Natural killer cell treated with Interleukin-12 subunit alpha and Interleukin-12 subunit beta and Interleukin-15 and Interleukin-18, amount 100 ng/mL, for 72 hours (primary cell): ENCODE results near the gene USP17L26. TPM values are rescaled to one million over a fixed set of nuclear protein-coding genes. Genes with fewer than 3 reads are reported as not detected.
A peak's percentile ranks its signal among the peaks of the same experiment; 100 is the strongest.
"Not testable (repeated sequence)": the region's sequence is repeated elsewhere in the genome, so short reads cannot be mapped to it uniquely, and the experiment has no call there.

Source experiments
- ATAC-seq, 2 donors: fragments of 150-1000 bp; cut with Tn5 transposase in 1 of 2; sonication (Bioruptor Pico), chemical (Tn5 transposase) in 1 of 2; 2 replicates each; pipeline ENCODE4 v1.10.0; 2021
- DNase-seq: peaks from one replicate; pipeline ENCODE4 v3.0.0; 2022; ENCODE audit warnings: low spot score
- H3K27ac Mint-ChIP-seq, 2 donors: 1 replicate in 1 of 2; 2 replicates in 1 of 2; pipeline ENCODE4 v1.8.0; 2022; ENCODE audit warnings: mixed read lengths in 2 of 2, mild to moderate bottlenecking in 1 of 2, moderate library complexity in 1 of 2
- H3K27me3 Mint-ChIP-seq, 2 donors: 1 replicate in 1 of 2; 2 replicates in 1 of 2; pipeline ENCODE4 v1.8.0; 2022; ENCODE audit warnings: mixed read lengths in 2 of 2
- H3K36me3 Mint-ChIP-seq: one replicate; pipeline ENCODE4 v1.8.0; 2022; ENCODE audit warnings: mixed read lengths
- H3K4me1 Mint-ChIP-seq, 2 donors: 1 replicate in 1 of 2; 2 replicates in 1 of 2; pipeline ENCODE4 v1.8.0; 2022; ENCODE audit warnings: low read depth in 2 of 2, mixed read lengths in 2 of 2, mild to moderate bottlenecking in 1 of 2
- H3K4me3 Mint-ChIP-seq: one replicate; pipeline ENCODE4 v1.8.0; 2022; ENCODE audit warnings: mixed read lengths
- H3K9me3 Mint-ChIP-seq: 2 replicates; pipeline ENCODE4 v1.8.0; 2022; ENCODE audit warnings: mixed read lengths
- total RNA-seq, 2 donors: library from RNA; stranded (reverse); gene quantifications; one replicate each; pipeline ENCODE4 v1.2.3, GENCODE V29; 2022

The USP17L26 gene, protein sequence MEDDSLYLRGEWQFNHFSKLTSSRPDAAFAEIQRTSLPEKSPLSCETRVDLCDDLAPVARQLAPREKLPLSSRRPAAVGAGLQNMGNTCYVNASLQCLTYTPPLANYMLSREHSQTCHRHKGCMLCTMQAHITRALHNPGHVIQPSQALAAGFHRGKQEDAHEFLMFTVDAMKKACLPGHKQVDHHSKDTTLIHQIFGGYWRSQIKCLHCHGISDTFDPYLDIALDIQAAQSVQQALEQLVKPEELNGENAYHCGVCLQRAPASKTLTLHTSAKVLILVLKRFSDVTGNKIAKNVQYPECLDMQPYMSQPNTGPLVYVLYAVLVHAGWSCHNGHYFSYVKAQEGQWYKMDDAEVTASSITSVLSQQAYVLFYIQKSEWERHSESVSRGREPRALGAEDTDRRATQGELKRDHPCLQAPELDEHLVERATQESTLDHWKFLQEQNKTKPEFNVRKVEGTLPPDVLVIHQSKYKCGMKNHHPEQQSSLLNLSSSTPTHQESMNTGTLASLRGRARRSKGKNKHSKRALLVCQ
- total RNA-seq = not detected

DNA sequence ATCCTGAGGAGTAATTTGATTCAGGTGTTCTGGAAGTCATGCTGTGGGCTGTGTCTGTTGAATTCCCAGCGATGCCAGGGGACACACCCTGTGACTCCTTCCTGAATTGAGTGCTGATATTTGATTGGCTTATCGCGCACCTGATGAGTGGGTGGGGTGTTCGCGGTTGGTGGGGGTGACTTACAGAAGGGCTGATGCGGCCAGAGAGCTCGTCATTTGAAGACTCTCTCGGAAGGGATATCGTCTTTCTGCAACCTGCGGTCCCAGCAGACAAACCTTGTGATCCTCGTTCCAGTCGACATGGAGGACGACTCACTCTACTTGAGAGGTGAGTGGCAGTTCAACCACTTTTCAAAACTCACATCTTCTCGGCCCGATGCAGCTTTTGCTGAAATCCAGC is at the start of gene USP17L26:
Gene USP17L26, plus strand, starts transcription at position 301 of the 400 bp plus-strand sequence. Its CDS starts 0 bp downstream, at position 301.
- not testable (repeated sequence) for ATAC-seq, H3K36me3 Mint-ChIP-seq, H3K4me3 Mint-ChIP-seq, H3K9me3 Mint-ChIP-seq, DNase-seq, H3K27me3 Mint-ChIP-seq, H3K4me1 Mint-ChIP-seq, H3K27ac Mint-ChIP-seq

GRCh38 chr4:9324191-9324590 is 10.3 kb upstream of the USP17L26 start:
- peak; percentile 58 for DNase-seq
- not testable (repeated sequence) for H3K4me1 Mint-ChIP-seq, H3K9me3 Mint-ChIP-seq, ATAC-seq, H3K4me3 Mint-ChIP-seq, H3K27me3 Mint-ChIP-seq, H3K27ac Mint-ChIP-seq, H3K36me3 Mint-ChIP-seq

DNA sequence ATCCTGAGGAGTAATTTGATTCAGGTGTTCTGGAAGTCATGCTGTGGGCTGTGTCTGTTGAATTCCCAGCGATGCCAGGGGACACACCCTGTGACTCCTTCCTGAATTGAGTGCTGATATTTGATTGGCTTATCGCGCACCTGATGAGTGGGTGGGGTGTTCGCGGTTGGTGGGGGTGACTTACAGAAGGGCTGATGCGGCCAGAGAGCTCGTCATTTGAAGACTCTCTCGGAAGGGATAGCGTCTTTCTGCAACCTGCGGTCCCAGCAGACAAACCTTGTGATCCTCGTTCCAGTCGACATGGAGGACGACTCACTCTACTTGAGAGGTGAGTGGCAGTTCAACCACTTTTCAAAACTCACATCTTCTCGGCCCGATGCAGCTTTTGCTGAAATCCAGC is 9.6 kb upstream of the USP17L26 start, which contains the start of gene USP17L24:
Gene USP17L24, plus strand, starts transcription at position 301 of the 400 bp plus-strand sequence. Its CDS starts 0 bp downstream, at position 301.
- DNase-seq, H3K36me3 Mint-ChIP-seq, H3K4me3 Mint-ChIP-seq, H3K27me3 Mint-ChIP-seq, H3K9me3 Mint-ChIP-seq, H3K27ac Mint-ChIP-seq, ATAC-seq, H3K4me1 Mint-ChIP-seq: not testable (repeated sequence)

DNA sequence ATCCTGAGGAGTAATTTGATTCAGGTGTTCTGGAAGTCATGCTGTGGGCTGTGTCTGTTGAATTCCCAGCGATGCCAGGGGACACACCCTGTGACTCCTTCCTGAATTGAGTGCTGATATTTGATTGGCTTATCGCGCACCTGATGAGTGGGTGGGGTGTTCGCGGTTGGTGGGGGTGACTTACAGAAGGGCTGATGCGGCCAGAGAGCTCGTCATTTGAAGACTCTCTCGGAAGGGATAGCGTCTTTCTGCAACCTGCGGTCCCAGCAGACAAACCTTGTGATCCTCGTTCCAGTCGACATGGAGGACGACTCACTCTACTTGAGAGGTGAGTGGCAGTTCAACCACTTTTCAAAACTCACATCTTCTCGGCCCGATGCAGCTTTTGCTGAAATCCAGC is 4.8 kb upstream of the USP17L26 start, which contains the start of gene USP17L25:
Gene USP17L25, plus strand, starts transcription at position 301 of the 400 bp plus-strand sequence. Its CDS starts 0 bp downstream, at position 301.
- not testable (repeated sequence) for H3K27ac Mint-ChIP-seq, DNase-seq, ATAC-seq, H3K4me1 Mint-ChIP-seq, H3K4me3 Mint-ChIP-seq, H3K27me3 Mint-ChIP-seq, H3K9me3 Mint-ChIP-seq, H3K36me3 Mint-ChIP-seq

DNA sequence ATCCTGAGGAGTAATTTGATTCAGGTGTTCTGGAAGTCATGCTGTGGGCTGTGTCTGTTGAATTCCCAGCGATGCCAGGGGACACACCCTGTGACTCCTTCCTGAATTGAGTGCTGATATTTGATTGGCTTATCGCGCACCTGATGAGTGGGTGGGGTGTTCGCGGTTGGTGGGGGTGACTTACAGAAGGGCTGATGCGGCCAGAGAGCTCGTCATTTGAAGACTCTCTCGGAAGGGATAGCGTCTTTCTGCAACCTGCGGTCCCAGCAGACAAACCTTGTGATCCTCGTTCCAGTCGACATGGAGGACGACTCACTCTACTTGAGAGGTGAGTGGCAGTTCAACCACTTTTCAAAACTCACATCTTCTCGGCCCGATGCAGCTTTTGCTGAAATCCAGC is 4.6 kb downstream of the USP17L26 start, which contains the start of gene USP17L5:
Gene USP17L5, plus strand, starts transcription at position 301 of the 400 bp plus-strand sequence. Its CDS starts 0 bp downstream, at position 301.
- not testable (repeated sequence) for H3K36me3 Mint-ChIP-seq, H3K4me3 Mint-ChIP-seq, H3K4me1 Mint-ChIP-seq, ATAC-seq, H3K27ac Mint-ChIP-seq, H3K27me3 Mint-ChIP-seq, DNase-seq, H3K9me3 Mint-ChIP-seq

DNA sequence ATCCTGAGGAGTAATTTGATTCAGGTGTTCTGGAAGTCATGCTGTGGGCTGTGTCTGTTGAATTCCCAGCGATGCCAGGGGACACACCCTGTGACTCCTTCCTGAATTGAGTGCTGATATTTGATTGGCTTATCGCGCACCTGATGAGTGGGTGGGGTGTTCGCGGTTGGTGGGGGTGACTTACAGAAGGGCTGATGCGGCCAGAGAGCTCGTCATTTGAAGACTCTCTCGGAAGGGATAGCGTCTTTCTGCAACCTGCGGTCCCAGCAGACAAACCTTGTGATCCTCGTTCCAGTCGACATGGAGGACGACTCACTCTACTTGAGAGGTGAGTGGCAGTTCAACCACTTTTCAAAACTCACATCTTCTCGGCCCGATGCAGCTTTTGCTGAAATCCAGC is 9.4 kb downstream of the USP17L26 start, which contains the start of gene USP17L27:
Gene USP17L27, plus strand, starts transcription at position 301 of the 400 bp plus-strand sequence. Its CDS starts 0 bp downstream, at position 301.
- not testable (repeated sequence) for DNase-seq, H3K9me3 Mint-ChIP-seq, H3K4me1 Mint-ChIP-seq, H3K27me3 Mint-ChIP-seq, H3K4me3 Mint-ChIP-seq, ATAC-seq, H3K27ac Mint-ChIP-seq, H3K36me3 Mint-ChIP-seq

GRCh38 chr4:9348593-9348992 is 14.1 kb downstream of the USP17L26 start, which contains the start of gene USP17L28:
TSS of gene USP17L28 (plus strand) at chr4:9348893. CDS start at chr4:9348893, 0 bp downstream.
- H3K27me3 Mint-ChIP-seq, H3K4me1 Mint-ChIP-seq, H3K9me3 Mint-ChIP-seq, DNase-seq, H3K4me3 Mint-ChIP-seq, H3K27ac Mint-ChIP-seq, H3K36me3 Mint-ChIP-seq, ATAC-seq: not testable (repeated sequence)

DNA sequence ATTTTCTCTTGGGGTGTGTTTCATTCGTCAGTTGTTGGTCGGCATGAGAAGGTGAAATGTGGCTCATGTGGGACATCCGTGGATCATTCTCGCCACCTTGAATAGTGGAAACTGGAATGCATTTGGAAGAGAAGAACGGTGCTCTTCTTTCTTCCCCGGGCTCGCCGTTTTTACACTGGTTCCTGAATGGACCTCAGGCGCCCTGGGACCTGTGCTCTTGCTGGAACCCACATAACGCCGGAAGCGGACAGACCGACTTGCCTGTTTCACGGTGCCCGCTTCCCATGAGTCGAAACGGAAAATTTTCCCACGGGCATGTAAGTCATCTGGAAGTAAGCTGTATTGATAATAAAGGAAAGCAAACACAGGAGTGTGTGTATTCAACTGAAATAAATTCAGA is 16.4 kb downstream of the USP17L26 start:
- ATAC-seq, H3K4me3 Mint-ChIP-seq, DNase-seq, H3K36me3 Mint-ChIP-seq, H3K27me3 Mint-ChIP-seq, H3K4me1 Mint-ChIP-seq, H3K9me3 Mint-ChIP-seq, H3K27ac Mint-ChIP-seq: not testable (repeated sequence)

DNA sequence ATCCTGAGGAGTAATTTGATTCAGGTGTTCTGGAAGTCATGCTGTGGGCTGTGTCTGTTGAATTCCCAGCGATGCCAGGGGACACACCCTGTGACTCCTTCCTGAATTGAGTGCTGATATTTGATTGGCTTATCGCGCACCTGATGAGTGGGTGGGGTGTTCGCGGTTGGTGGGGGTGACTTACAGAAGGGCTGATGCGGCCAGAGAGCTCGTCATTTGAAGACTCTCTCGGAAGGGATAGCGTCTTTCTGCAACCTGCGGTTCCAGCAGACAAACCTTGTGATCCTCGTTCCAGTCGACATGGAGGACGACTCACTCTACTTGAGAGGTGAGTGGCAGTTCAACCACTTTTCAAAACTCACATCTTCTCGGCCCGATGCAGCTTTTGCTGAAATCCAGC is 18.9 kb downstream of the USP17L26 start, which contains the start of gene USP17L29:
Gene USP17L29, plus strand, starts transcription at position 301 of the 400 bp plus-strand sequence. Its CDS starts 0 bp downstream, at position 301.
- H3K4me3 Mint-ChIP-seq, H3K36me3 Mint-ChIP-seq, H3K9me3 Mint-ChIP-seq, H3K27ac Mint-ChIP-seq, ATAC-seq, DNase-seq, H3K27me3 Mint-ChIP-seq, H3K4me1 Mint-ChIP-seq: not testable (repeated sequence)

GRCh38 chr4:9362829-9363228 is 28.4 kb downstream of the USP17L26 start, which contains the start of gene USP17L30:
TSS of gene USP17L30 (plus strand) at chr4:9363129. CDS start at chr4:9363129, 0 bp downstream.
- H3K27me3 Mint-ChIP-seq, DNase-seq, H3K36me3 Mint-ChIP-seq, ATAC-seq, H3K4me1 Mint-ChIP-seq, H3K27ac Mint-ChIP-seq, H3K9me3 Mint-ChIP-seq, H3K4me3 Mint-ChIP-seq: not testable (repeated sequence)

DNA sequence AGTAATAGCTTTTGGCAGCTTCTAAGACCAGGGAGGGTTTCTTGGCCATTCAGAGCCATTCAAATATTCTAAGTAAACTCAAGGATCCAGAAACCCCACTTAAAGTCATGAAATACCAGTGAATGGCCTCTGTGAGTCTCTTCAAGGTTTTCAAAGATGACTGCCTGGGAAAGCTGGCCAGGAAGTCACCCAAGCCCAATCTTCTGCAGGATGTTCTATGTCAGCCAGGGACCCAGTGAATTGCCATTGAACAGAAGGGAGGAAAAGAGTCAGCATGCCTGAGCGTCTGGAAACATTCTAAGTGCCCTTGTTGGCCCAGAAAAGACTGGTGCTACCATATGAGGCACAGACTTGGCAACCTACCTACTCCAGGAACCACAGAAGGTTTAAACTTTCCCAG is 45.4 kb downstream of the USP17L26 start:
- not testable (repeated sequence) for H3K4me3 Mint-ChIP-seq, H3K9me3 Mint-ChIP-seq, H3K27me3 Mint-ChIP-seq, ATAC-seq, H3K36me3 Mint-ChIP-seq, H3K27ac Mint-ChIP-seq, H3K4me1 Mint-ChIP-seq, DNase-seq

GRCh38 chr4:9381012-9381534 is 46.6 kb downstream of the USP17L26 start:
- H3K4me3 Mint-ChIP-seq, H3K4me1 Mint-ChIP-seq, ATAC-seq, H3K27ac Mint-ChIP-seq, H3K9me3 Mint-ChIP-seq, H3K36me3 Mint-ChIP-seq, H3K27me3 Mint-ChIP-seq: not testable (repeated sequence)
- peak; percentile 64 for DNase-seq

- Mint-ChIP-seq H3K27ac (no peak overlapping the region), H3K9me3 (no peaks in the 10 kb centered on the region), H3K36me3 (no peaks in the 10 kb centered on the region), H3K4me3 (no peak overlapping the region), H3K4me1 (peaks cover 0 to 2% of the 10 kb centered on the region in 2 donors), H3K27me3 (peaks cover 9 to 11% of the 10 kb centered on the region in 2 donors)
- no peak for DNase-seq
- ATAC-seq = no peak
Observed at GRCh38 chr4:9384126-9384525, 49.7 kb downstream of the USP17L26 start.
